Heart right ventricle (tissue), 16 donors: ENCODE measurements around the gene RXRA. TPM values are rescaled to one million over a fixed set of nuclear protein-coding genes. Genes with fewer than 3 reads are reported as not detected.

Experiments
- ATAC-seq, 8 donors: fragments of 200-7000 bp; cut with Tn5 transposase; one replicate each; pipeline ENCODE4 v1.9.1; 2020; ENCODE audit warnings: mild to moderate bottlenecking in 8 of 8, moderate library complexity in 8 of 8, moderate number of reproducible peaks in 1 of 8
- DNase-seq, 2 donors: peaks; one replicate each; pipeline ENCODE4 v3.0.0-alpha.2; 2020
- H3K27ac ChIP-seq, 10 donors: fragments of 200-600 bp; sonication (generic) in 2 of 10; one replicate each; pipeline versions ENCODE4 v1.5.0 to v1.8.0; 2020 to 2022; ENCODE audit warnings: mild to moderate bottlenecking in 3 of 10
- H3K27me3 ChIP-seq, 7 donors: fragments of 200-600 bp; one replicate each; pipeline ENCODE4 v1.8.0; 2021 to 2022; ENCODE audit warnings: mild to moderate bottlenecking in 2 of 7
- H3K36me3 ChIP-seq, 9 donors: fragments of 200-600 bp; sonication (generic) in 1 of 9; one replicate each; pipeline versions ENCODE4 v1.5.0 to v1.8.0; 2020 to 2022; ENCODE audit warnings: mild to moderate bottlenecking in 2 of 9
- H3K4me1 ChIP-seq, 9 donors: fragments of 200-600 bp; sonication (generic) in 1 of 9; one replicate each; pipeline versions ENCODE4 v1.5.0 to v1.8.0; 2020 to 2022; ENCODE audit warnings: mild to moderate bottlenecking in 4 of 9
- H3K4me3 ChIP-seq, 10 donors: fragments of 200-600 bp; sonication (generic) in 2 of 10; one replicate each; pipeline versions ENCODE4 v1.5.0 to v1.8.0; 2020 to 2022; ENCODE audit warnings: mild to moderate bottlenecking in 7 of 10, moderate library complexity in 2 of 10
- H3K9me3 ChIP-seq, 11 donors: fragments of 200-600 bp in 10 of 11; sonication (generic) in 2 of 11; one replicate each; pipeline versions ENCODE4 v1.5.0 to v1.8.0; 2013 to 2022; ENCODE audit warnings: mild to moderate bottlenecking in 2 of 11, control low read depth in 1 of 11, moderate library complexity in 1 of 11
- CTCF ChIP-seq, 9 donors: fragments of 200-600 bp; sonication (generic) in 2 of 9; IDR thresholded peaks; one replicate each; pipeline versions ENCODE4 v1.5.0 to v1.8.0; 2021 to 2022; ENCODE audit warnings: antibody characterized with exemption in 9 of 9, mild to moderate bottlenecking in 5 of 9, moderate library complexity in 1 of 9
- WGBS, 2 donors: extraction: QIAGEN DNeasy Blood & Tissue Kit; methylation state at CpG; one replicate each; pipeline ENCODE4 v1.1.7; 2013; ENCODE audit warnings: inconsistent platforms in 1 of 2; 5-methylcytosine and 5-hydroxymethylcytosine counted together
- intact Hi-C, 10 donors: fragments of 100-400 bp; cut with DNase I; formaldehyde crosslinking; loops; one replicate each; pipeline versions ENCODE4 v1.11.1 to v1.14.2; 2022
- polyA plus RNA-seq, 2 donors: library from polyadenylated mRNA; stranded (reverse); fragments of 200-250 nt; gene quantifications; one replicate each; pipeline ENCODE4 v1.2.3, GENCODE V29; 2013
- total RNA-seq, 10 donors: library from RNA; stranded (reverse); fragmentation: NEBNext Ultra II Directional in 3 of 10; extraction: Animal tissue kit (Norgen Biotek cat#: 25700) in 3 of 10; gene quantifications; one replicate each; pipeline versions ENCODE4 v1.2.1 to v1.2.4, GENCODE V29; 2021 to 2023
- donor health status: Arrhythmogenic right ventricular cardiomyopathy.
- donor health status: ischemic (EF 13 %, LVEDD 7.1; RV severe dilation, severe dysfunction).
- donor health status: healthy with polysubstance abuse.
- donor health status: DM: no; HTN: yes; CAD: no.
- donor health status: DM: no; HTN: no; CAD: no.
- donor health status: ischemic (EF 25% LVEDD 6.9; RV normal size, moderate dysfunction).
- donor health status: ischemic (EF 25% LVEDD 5.7; RV mildly dilated, moderate dysfunction).
- donor health status: healthy.
- donor health status: DM: yes; HTN: yes; CAD: no.
- donor health status: Ischemic cardiomyopathy.
- donor health status: ischemic (EF 35%, LVEDD 5.7; RV mildly dilated, moderate dysfunction).
- donor health status: nonischemic (EF 11% LVEDD 7.7; RV severe dilation, severe dysfunction).
- donor health status: DM: yes; HTN: yes; CAD: no.
- donor health status: PGD.
- donor health status: ischemic (EF 29% LVEDD 5.4; RV normal size, mild dysfunction).
- donor health status: nonischemic (EF 23%, LVEDD 6.1; RV moderate dilation, normal function).

Gene RXRA
- total and polyA plus RNA-seq, 12 donors = 22.6 to 92.3 (median 42.0) TPM

DNA sequence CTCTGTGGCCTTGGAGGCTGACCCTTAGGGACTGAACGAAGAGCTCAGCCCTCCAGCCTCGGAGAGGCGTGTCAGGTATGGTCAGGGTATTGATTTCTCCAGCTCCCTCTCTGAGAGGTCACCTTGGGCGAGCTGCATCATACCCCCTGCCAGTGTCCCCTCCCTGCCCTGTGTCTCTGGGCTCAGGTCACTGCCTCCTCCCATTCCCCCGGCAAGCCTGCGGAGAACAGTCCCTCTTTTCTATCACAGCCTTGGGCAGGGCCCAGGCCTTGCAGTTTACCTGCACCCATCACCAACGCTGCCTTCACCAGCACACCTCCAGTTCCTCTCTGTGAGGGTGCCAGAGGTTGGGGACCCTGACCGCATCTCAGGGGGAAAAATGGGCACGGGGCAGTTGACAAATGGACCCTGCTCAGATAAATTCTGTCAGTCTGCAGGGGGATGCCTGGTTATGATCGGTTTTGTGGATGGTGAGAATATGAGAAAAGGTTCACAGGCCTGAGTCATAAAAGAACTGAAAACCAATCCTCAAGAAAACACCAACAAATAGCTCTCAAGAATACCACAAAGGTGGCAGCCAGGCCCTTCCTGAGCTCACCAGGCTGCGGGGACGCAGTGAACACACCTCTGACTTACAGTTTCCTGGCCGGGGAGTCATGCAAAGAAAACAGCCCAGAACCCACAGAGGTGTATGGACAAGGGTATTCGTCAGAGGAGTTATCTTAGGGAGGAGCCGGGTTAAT lies 24.7 kb upstream of the RXRA start:
- WGBS, 2 donors = 86 to 88% methylated on average over 15 of the region's 15 CpGs
- ATAC-seq (no peak), DNase-seq (peak in 1 of 2 donors; percentile 4)
- no peak overlapping the region for H3K27ac ChIP-seq
- TF ChIP-seq CTCF (IDR thresholded peaks at IDR 0.05) = no peak
- H3K36me3 ChIP-seq = no peaks in the 10 kb centered on the region
- peaks cover 0 to 4% (median 0%) of the 10 kb centered on the region in 9 donors for H3K4me1 ChIP-seq
- H3K9me3 ChIP-seq = no peaks in the 10 kb centered on the region
- H3K4me3 ChIP-seq = no peak overlapping the region
- intact Hi-C loops = no loop called here
- no peaks in the 10 kb centered on the region for H3K27me3 ChIP-seq

DNA sequence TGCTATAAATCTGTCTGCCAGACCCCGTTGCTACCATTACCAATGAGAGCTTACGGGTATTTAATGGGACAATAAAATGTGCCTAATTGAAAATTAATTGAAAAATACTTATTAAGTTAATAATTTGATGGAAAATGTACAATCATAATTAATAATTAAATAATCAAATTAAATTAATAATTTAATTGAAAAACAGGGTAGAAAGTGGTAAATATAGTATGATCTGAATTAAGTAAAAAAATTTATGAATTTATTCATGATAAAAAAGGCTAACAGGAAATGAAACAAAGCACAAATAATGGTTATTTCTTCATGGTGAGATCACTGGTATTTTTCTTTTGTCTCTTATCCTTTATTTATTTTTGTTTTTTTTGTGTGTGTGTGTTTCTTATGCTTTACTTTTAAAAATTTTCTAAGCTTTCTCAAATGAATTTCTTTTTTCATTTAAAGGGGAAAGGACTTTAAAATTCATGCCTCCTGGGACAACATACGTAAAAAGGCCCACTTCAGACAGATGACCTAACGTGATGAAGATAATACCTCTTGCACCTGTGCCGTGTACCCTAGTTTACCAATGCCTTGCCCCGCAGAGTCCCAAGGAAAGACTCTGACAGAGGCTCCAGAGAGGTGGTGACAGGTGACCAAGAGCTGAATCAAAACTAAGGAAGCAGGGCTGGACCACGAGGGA lies 24.0 kb upstream of the RXRA start:
- Histone ChIP-seq H3K27me3 (no peaks in the 10 kb centered on the region), H3K36me3 (no peaks in the 10 kb centered on the region), H3K4me1 (peaks cover 0 to 4% (median 0%) of the 10 kb centered on the region in 9 donors), H3K4me3 (no peak overlapping the region), H3K9me3 (no peaks in the 10 kb centered on the region), H3K27ac (no peak overlapping the region)
- DNase-seq (no peak), ATAC-seq (no peak)
- no peak for TF ChIP-seq CTCF (IDR thresholded peaks at IDR 0.05)
- intact Hi-C loops = no loop called here
- WGBS, 2 donors = 91 to 93% methylated on average over 7 of the region's 7 CpGs

DNA sequence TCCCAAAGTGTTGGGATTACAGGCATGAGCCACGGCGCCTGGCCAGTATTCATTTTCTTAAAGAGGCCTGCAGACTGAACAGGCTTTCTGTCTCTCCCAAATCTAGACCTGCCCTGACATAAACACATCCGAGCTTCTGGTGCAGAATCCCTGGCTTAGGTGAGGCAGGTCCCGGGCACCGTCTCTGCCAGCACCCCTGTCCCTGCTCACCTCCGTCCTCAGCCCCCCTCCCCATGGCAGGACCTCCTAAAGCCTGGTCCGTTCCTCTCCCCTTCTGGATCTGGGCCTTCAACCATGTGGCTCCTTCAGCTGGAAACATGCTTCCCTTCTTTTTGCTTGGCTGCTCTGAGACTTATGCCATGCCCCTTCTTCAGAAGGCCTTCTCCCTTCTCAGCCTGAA lies 22.7 kb upstream of the RXRA start:
- H3K9me3 ChIP-seq = no peaks in the 10 kb centered on the region
- WGBS, 2 donors = 95 to 98% methylated on average over 7 of the region's 7 CpGs
- H3K36me3 ChIP-seq = no peaks in the 10 kb centered on the region
- DNase-seq (peak in 1 of 2 donors; percentile 5), ATAC-seq (no peak)
- H3K27me3 ChIP-seq = no peaks in the 10 kb centered on the region
- H3K4me3 ChIP-seq = no peak overlapping the region
- intact Hi-C loops = no loop called here
- H3K27ac ChIP-seq = no peak overlapping the region
- no peak for TF ChIP-seq CTCF (IDR thresholded peaks at IDR 0.05)
- peaks cover 0 to 4% (median 0%) of the 10 kb centered on the region in 9 donors for H3K4me1 ChIP-seq

DNA sequence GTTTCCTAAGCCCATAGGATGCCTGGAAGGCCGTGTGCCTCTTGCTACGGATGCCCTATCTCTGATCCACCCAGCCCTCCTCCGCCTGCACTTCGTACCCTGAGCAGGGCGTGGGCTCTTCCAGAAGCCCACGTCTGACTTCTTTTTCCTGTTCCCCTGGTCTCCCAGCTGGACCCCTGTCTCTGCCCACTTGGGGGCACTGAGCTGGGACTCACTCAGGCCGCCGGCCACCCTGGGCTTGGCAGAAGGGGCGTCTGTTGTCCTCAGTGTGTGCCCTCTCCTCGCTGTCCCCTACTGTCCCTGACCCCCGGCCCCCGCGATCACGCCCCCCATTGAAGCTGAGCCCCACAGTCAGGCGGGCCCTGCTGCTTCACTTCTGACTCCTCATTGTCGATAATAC lies 22.0 kb upstream of the RXRA start:
- no peaks in the 10 kb centered on the region for H3K27me3 ChIP-seq
- intact Hi-C loops = no loop called here
- WGBS, 2 donors = 89% methylated on average over 16 of the region's 16 CpGs
- H3K4me3 ChIP-seq = no peak overlapping the region
- TF ChIP-seq CTCF (IDR thresholded peaks at IDR 0.05) = no peak
- DNase-seq (peak in 1 of 2 donors; percentile 4), ATAC-seq (no peak)
- no peaks in the 10 kb centered on the region for H3K9me3 ChIP-seq
- no peaks in the 10 kb centered on the region for H3K36me3 ChIP-seq
- no peak overlapping the region for H3K27ac ChIP-seq
- peaks cover 0 to 4% (median 0%) of the 10 kb centered on the region in 9 donors for H3K4me1 ChIP-seq
